ENCODE results near the gene ZNF398.

- TF ChIP-seq SUZ12 (IDR thresholded peaks at IDR 0.05; ENCODE audit: extremely low read depth, insufficient read depth, insufficient read length) (no peak), YY1 (IDR thresholded peaks at IDR 0.05; ENCODE audit: insufficient read depth, insufficient read length) (no peak)
Observed at GRCh38 chr7:149195180-149196150, 48.2 kb downstream of the ZNF398 start, which contains the start of gene ZNF282.
